Ishikawa (cell line): ENCODE data around the gene KIAA1217.

ENCODE experiments used
- CEBPB ChIP-seq: IDR thresholded peaks from 2 replicates; pipeline ENCODE4 v1.6.1; 2012
- CREB1 ChIP-seq: IDR thresholded peaks from 2 replicates; pipeline ENCODE4 v1.6.1; 2012; ENCODE audit warnings: low read depth
- EGR1 ChIP-seq: IDR thresholded peaks from 2 replicates; pipeline ENCODE4 v1.6.1; 2012
- EP300 ChIP-seq: IDR thresholded peaks from 2 replicates; pipeline ENCODE4 v1.6.1; 2012; ENCODE audit warnings: borderline replicate concordance
- FOXM1 ChIP-seq: IDR thresholded peaks from 2 replicates; pipeline ENCODE4 v1.6.1; 2012; ENCODE audit warnings: low read depth, borderline replicate concordance
- NFIC ChIP-seq: IDR thresholded peaks from 2 replicates; pipeline ENCODE4 v1.6.1; 2012
- RAD21 ChIP-seq: IDR thresholded peaks from 2 replicates; pipeline ENCODE4 v1.6.1; 2012; ENCODE audit warnings: low read depth
- TAF1 ChIP-seq: IDR thresholded peaks from 2 replicates; pipeline ENCODE4 v1.6.1; 2012; ENCODE audit warnings: low read depth, mild to moderate bottlenecking
- TCF12 ChIP-seq: IDR thresholded peaks from 2 replicates; pipeline ENCODE4 v1.6.1; 2012; ENCODE audit warnings: low read depth
- TEAD4 ChIP-seq: IDR thresholded peaks from 2 replicates; pipeline ENCODE4 v1.6.1; 2012
- YY1 ChIP-seq: IDR thresholded peaks from 2 replicates; pipeline ENCODE4 v1.6.1; 2012; ENCODE audit warnings: low read depth
- ZBTB7A ChIP-seq: IDR thresholded peaks from 2 replicates; pipeline ENCODE4 v1.6.1; 2012; ENCODE audit warnings: low read depth
- TF ChIP-seq, protein P1 (sequence below): IDR thresholded peaks from 2 replicates; pipeline ENCODE4 v1.6.1; 2012
- TF ChIP-seq, protein P2 (sequence below): IDR thresholded peaks from 2 replicates; pipeline ENCODE4 v1.6.1; 2012
- TF ChIP-seq, protein P3 (sequence below): IDR thresholded peaks from 2 replicates; pipeline ENCODE4 v1.6.1; 2012; ENCODE audit warnings: low read depth, mild to moderate bottlenecking

The KIAA1217 gene

GRCh38 chr10:24493165-24493564 lies 284.2 kb downstream of the KIAA1217 start:
- TF ChIP-seq ZBTB7A: no peak
- TF ChIP-seq CREB1: no peak
- no peak for TF ChIP-seq TEAD4
- no peak for TF ChIP-seq EP300
- TF ChIP-seq, protein P1, sequence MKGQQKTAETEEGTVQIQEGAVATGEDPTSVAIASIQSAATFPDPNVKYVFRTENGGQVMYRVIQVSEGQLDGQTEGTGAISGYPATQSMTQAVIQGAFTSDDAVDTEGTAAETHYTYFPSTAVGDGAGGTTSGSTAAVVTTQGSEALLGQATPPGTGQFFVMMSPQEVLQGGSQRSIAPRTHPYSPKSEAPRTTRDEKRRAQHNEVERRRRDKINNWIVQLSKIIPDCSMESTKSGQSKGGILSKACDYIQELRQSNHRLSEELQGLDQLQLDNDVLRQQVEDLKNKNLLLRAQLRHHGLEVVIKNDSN: no peak

DNA sequence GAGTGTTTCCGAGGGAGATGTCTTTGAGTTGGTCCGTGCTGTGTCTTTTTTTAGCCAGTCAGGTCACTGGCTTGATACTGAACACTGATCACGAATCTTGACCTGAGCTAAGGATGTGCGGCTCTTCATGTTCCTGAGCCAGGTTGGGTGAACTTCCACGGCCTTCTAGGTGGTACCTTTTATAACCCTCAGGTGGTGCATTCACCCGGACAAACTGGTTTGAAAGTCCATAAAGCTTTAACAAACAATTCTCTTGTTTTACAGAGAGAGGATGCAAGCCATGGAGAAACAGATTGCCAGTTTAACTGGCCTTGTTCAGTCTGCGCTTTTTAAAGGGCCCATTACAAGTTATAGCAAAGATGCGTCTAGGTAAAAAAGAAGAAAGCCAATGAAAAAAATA lies 285.3 kb downstream of the KIAA1217 start:
- TF ChIP-seq CEBPB: no peak
- no peak for TF ChIP-seq CREB1
- TF ChIP-seq, protein P1: no peak
- no peak for TF ChIP-seq RAD21
- no peak for TF ChIP-seq ZBTB7A
- TF ChIP-seq TEAD4: no peak
- no peak for TF ChIP-seq TAF1
- TF ChIP-seq EGR1: no peak
- no peak for TF ChIP-seq EP300
- no peak for TF ChIP-seq TCF12
- TF ChIP-seq YY1: no peak
- TF ChIP-seq, protein P2, sequence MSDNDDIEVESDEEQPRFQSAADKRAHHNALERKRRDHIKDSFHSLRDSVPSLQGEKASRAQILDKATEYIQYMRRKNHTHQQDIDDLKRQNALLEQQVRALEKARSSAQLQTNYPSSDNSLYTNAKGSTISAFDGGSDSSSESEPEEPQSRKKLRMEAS: no peak
- no peak for TF ChIP-seq FOXM1
- no peak for TF ChIP-seq NFIC
- TF ChIP-seq, protein P3, sequence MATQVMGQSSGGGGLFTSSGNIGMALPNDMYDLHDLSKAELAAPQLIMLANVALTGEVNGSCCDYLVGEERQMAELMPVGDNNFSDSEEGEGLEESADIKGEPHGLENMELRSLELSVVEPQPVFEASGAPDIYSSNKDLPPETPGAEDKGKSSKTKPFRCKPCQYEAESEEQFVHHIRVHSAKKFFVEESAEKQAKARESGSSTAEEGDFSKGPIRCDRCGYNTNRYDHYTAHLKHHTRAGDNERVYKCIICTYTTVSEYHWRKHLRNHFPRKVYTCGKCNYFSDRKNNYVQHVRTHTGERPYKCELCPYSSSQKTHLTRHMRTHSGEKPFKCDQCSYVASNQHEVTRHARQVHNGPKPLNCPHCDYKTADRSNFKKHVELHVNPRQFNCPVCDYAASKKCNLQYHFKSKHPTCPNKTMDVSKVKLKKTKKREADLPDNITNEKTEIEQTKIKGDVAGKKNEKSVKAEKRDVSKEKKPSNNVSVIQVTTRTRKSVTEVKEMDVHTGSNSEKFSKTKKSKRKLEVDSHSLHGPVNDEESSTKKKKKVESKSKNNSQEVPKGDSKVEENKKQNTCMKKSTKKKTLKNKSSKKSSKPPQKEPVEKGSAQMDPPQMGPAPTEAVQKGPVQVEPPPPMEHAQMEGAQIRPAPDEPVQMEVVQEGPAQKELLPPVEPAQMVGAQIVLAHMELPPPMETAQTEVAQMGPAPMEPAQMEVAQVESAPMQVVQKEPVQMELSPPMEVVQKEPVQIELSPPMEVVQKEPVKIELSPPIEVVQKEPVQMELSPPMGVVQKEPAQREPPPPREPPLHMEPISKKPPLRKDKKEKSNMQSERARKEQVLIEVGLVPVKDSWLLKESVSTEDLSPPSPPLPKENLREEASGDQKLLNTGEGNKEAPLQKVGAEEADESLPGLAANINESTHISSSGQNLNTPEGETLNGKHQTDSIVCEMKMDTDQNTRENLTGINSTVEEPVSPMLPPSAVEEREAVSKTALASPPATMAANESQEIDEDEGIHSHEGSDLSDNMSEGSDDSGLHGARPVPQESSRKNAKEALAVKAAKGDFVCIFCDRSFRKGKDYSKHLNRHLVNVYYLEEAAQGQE: no peak

GRCh38 chr10:24494777-24495176 lies 285.8 kb downstream of the KIAA1217 start:
- TF ChIP-seq, protein P2: no peak
- TF ChIP-seq TAF1 (no peak), CEBPB (no peak), CREB1 (no peak), EGR1 (no peak), TEAD4 (no peak), YY1 (no peak), EP300 (no peak), RAD21 (no peak), ZBTB7A (no peak), NFIC (no peak), FOXM1 (no peak), TCF12 (no peak)
- TF ChIP-seq, protein P3: no peak
- TF ChIP-seq, protein P1: no peak

DNA sequence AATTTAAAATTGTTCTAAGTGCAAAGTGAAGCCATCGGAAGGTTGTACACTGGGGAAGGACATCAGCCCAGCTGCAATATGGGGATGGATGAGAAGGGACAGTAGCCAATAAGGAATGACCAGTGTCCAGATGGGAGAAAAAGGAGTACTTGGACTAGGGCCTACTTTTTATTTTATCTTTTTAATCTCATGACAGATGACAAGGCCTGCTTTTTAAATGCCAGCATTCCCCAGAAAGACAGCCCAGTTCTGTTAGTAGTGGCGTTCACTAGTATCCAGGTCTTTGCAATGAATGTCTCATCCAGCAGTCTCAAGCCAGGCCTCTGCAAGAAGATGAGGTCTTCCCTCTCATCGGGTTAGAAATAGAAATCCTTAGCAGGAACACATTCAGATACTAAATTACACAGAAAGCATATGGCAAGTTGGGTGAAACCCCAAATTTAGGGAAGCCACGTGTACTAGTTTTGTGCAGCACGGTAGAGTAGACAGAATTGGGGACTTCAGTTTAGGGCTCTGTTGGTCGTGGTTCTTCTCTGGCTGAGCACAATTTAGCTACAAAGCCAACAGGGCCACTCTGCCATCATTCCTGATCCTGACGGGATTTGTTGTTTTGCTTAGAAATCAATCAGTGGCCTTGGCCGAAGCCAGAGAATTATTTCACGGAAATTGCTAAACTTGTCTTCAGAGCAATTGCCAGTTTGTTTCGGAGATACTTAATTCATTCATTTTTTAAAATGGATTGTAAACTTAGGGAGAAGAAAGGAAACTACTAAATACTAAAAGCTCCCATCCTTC lies 286.9 kb downstream of the KIAA1217 start:
- TF ChIP-seq, protein P1: no peak
- TF ChIP-seq YY1: no peak

GRCh38 chr10:24496906-24497305 lies 288.0 kb downstream of the KIAA1217 start:
- no peak for TF ChIP-seq CREB1
- TF ChIP-seq FOXM1: no peak
